Astrocyte (in vitro differentiated cells and primary cell): Measurements from ENCODE around the gene HLA-F.

Source experiments
- EZH2 ChIP-seq: IDR thresholded peaks from 2 replicates; pipeline ENCODE4 v1.6.1; 2012; ENCODE audit warnings: mild to moderate bottlenecking, low read length, inconsistent platforms; ENCODE audit not compliant: insufficient read depth
- TF ChIP-seq, protein P1 (sequence below): IDR thresholded peaks from 2 replicates; pipeline ENCODE4 v1.5.1; 2011; ENCODE audit warnings: low read depth, mild to moderate bottlenecking, inconsistent platforms, low read length, moderate library complexity; ENCODE audit not compliant: insufficient read depth

DNA sequence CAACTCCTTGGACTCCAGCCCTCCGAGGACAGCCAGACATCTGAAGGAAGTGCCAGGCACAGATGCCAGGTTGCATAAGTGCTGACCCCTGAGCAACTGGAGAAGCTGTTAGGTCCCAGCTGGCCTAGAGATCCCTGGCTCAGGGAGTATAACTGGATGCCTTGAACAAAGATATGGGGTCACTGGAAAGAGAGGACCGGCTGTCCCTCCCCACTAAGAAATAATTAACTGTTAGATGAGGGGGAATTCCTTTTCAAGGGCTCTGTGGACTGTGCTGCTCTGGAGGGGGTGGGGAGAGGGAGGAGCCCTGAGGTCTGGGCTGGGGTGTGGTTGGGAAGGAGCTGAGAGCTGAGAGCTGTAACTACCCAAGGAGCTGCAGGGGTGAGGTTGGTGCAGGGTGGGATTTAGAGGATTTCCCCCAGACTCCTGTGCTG lies 39.6 kb downstream of the HLA-F start:
- TF ChIP-seq, protein P1, sequence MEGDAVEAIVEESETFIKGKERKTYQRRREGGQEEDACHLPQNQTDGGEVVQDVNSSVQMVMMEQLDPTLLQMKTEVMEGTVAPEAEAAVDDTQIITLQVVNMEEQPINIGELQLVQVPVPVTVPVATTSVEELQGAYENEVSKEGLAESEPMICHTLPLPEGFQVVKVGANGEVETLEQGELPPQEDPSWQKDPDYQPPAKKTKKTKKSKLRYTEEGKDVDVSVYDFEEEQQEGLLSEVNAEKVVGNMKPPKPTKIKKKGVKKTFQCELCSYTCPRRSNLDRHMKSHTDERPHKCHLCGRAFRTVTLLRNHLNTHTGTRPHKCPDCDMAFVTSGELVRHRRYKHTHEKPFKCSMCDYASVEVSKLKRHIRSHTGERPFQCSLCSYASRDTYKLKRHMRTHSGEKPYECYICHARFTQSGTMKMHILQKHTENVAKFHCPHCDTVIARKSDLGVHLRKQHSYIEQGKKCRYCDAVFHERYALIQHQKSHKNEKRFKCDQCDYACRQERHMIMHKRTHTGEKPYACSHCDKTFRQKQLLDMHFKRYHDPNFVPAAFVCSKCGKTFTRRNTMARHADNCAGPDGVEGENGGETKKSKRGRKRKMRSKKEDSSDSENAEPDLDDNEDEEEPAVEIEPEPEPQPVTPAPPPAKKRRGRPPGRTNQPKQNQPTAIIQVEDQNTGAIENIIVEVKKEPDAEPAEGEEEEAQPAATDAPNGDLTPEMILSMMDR: no peak
- TF ChIP-seq EZH2: no peak
